IMR-90 (cell line): ENCODE data around the gene WIPF2. TPM values are rescaled to one million over a fixed set of nuclear protein-coding genes. Genes with fewer than 3 reads are reported as not detected.
"Not testable (repeated sequence)": the region's sequence is repeated elsewhere in the genome, so short reads cannot be mapped to it uniquely, and the experiment has no call there.

Experiments
- ATAC-seq: fragments of 200-7000 bp; cut with Tn5 transposase; 2 replicates; pipeline ENCODE4 v1.9.1; 2020; ENCODE audit warnings: low read depth, mild to moderate bottlenecking, moderate library complexity
- BruUV-seq: library from RNA; stranded (reverse); fragments of 400-500 nt; replicated peaks from 2 replicates; lab custom pipeline; 2021; lab: Mats Ljungman, UMichigan
- CTCF ChIA-PET: fragments of 300-600 bp; formaldehyde crosslinking; extraction: SDS; loops from one replicate; lab custom pipeline; 2021; ENCODE audit warnings: antibody characterized with exemption; lab: Yijun Ruan, JAX
- POLR2A ChIA-PET: fragments of 300-600 bp; sonication (Branson Sonifier 250); formaldehyde crosslinking; loops from one replicate; lab custom pipeline; 2022; ENCODE audit warnings: antibody characterized with exemption; ENCODE audit not compliant: unreplicated experiment; lab: Charles Lee
- DNase-seq: peaks from one replicate; pipeline ENCODE4 v3.0.0; 2013
- H2AFZ ChIP-seq: replicated peaks from 2 replicates; pipeline ENCODE3; 2013; ENCODE audit warnings: low read length, mild to moderate bottlenecking; ENCODE audit not compliant: poor library complexity
- H2AK5ac ChIP-seq: 2 replicates; pipeline ENCODE4 v1.6.1; 2013; ENCODE audit warnings: low read depth, low read length, inconsistent platforms
- H2AK9ac ChIP-seq: replicated peaks from 2 replicates; pipeline ENCODE3; 2013; ENCODE audit warnings: mild to moderate bottlenecking, low read depth, low read length, moderate library complexity; ENCODE audit not compliant: poor library complexity
- H2BK120ac ChIP-seq: 2 replicates; pipeline ENCODE4 v1.6.1; 2013; ENCODE audit warnings: low read depth, low read length, inconsistent platforms
- H2BK15ac ChIP-seq: 3 replicates; pipeline ENCODE4 v1.6.1; 2013; ENCODE audit warnings: low read depth, low read length, inconsistent platforms
- H2BK20ac ChIP-seq: 2 replicates; pipeline ENCODE4 v1.6.1; 2013; ENCODE audit warnings: low read depth, mild to moderate bottlenecking, inconsistent platforms, low read length, moderate library complexity
- H2BK5ac ChIP-seq: 2 replicates; pipeline ENCODE4 v1.6.1; 2013; ENCODE audit warnings: mild to moderate bottlenecking, low read depth, low read length, inconsistent platforms; ENCODE audit not compliant: poor library complexity, severe bottlenecking
- H3K14ac ChIP-seq: replicated peaks from 2 replicates; pipeline ENCODE4 v1.6.1; 2013; ENCODE audit warnings: low read depth, low read length, inconsistent platforms
- H3K18ac ChIP-seq: 2 replicates; pipeline ENCODE4 v1.6.1; 2013; ENCODE audit warnings: low read depth, low read length, control low read depth
- H3K23ac ChIP-seq: 2 replicates; pipeline ENCODE4 v1.6.1; 2013; ENCODE audit warnings: low read depth, low read length, inconsistent platforms
- H3K27ac ChIP-seq: 2 replicates; pipeline ENCODE4 v1.5.1; 2013; ENCODE audit warnings: mild to moderate bottlenecking, control low read depth, low read length; ENCODE audit not compliant: insufficient read depth
- H3K27me3 ChIP-seq: 2 replicates; pipeline ENCODE4 v1.6.1; 2013; ENCODE audit warnings: low read length; ENCODE audit not compliant: control insufficient read depth, insufficient read depth
- H3K36me3 ChIP-seq: 2 replicates; pipeline ENCODE4 v1.6.1; 2013; ENCODE audit warnings: low read length, mixed read lengths; ENCODE audit not compliant: control insufficient read depth, insufficient read depth
- H3K4ac ChIP-seq: 2 replicates; pipeline ENCODE4 v1.6.1; 2013; ENCODE audit warnings: low read depth, low read length, inconsistent platforms
- H3K4me1 ChIP-seq: 2 replicates; pipeline ENCODE4 v1.6.1; 2013; ENCODE audit warnings: low read length, mixed read lengths; ENCODE audit not compliant: control insufficient read depth, insufficient read depth
- H3K4me2 ChIP-seq: 2 replicates; pipeline ENCODE4 v1.6.1; 2013; ENCODE audit warnings: low read depth, mild to moderate bottlenecking, control low read depth, low read length, moderate library complexity
- H3K4me3 ChIP-seq: 2 replicates; pipeline ENCODE4 v1.5.1; 2013; ENCODE audit warnings: low read depth, mild to moderate bottlenecking, control low read depth, low read length, moderate library complexity; ENCODE audit not compliant: insufficient read depth
- H3K56ac ChIP-seq: 2 replicates; pipeline ENCODE4 v1.6.1; 2013; ENCODE audit warnings: low read length, inconsistent platforms; ENCODE audit not compliant: insufficient read depth; ENCODE audit errors: extremely low read depth
- H3K79me1 ChIP-seq, 2 experiments: 2 replicates each; pipeline ENCODE4 v1.6.1; 2013; ENCODE audit warnings: low read length in 2 of 2, inconsistent platforms in 1 of 2, low read depth in 1 of 2
- H3K9ac ChIP-seq: 2 replicates; pipeline ENCODE4 v1.6.1; 2013; ENCODE audit warnings: low read depth, low read length, control low read depth
- H3K9me1 ChIP-seq: 2 replicates; pipeline ENCODE4 v1.6.1; 2013; ENCODE audit warnings: low read length, inconsistent platforms; ENCODE audit not compliant: insufficient read depth
- H3K9me3 ChIP-seq: 2 replicates; pipeline ENCODE4 v1.6.1; 2013; ENCODE audit warnings: low read length; ENCODE audit not compliant: control insufficient read depth, insufficient read depth
- H4K20me1 ChIP-seq: 2 replicates; pipeline ENCODE4 v1.6.1; 2013; ENCODE audit warnings: low read length, inconsistent platforms; ENCODE audit not compliant: insufficient read depth
- H4K5ac ChIP-seq: 2 replicates; pipeline ENCODE4 v1.6.1; 2013; ENCODE audit warnings: mild to moderate bottlenecking, low read depth, low read length, control low read depth
- H4K8ac ChIP-seq, 2 experiments: 2 replicates each; pipeline ENCODE4 v1.6.1; 2013; ENCODE audit warnings: low read depth in 2 of 2, low read length in 2 of 2, control low read depth in 1 of 2, inconsistent platforms in 1 of 2
- H4K91ac ChIP-seq: 2 replicates; pipeline ENCODE4 v1.6.1; 2013; ENCODE audit warnings: low read depth, low read length, inconsistent platforms; ENCODE audit not compliant: insufficient read depth
- BHLHE40 ChIP-seq: fragments of 150-350 bp; IDR thresholded peaks from 2 replicates; pipeline ENCODE4 v1.6.1; 2016; ENCODE audit warnings: mild to moderate bottlenecking, low read depth, low read length
- MAFK ChIP-seq: IDR thresholded peaks from 2 replicates; pipeline ENCODE4 v1.6.1; 2012; ENCODE audit warnings: low read depth, low read length, improper control_type of control experiment
- RAD21 ChIP-seq: IDR thresholded peaks from 2 replicates; pipeline ENCODE4 v1.6.1; 2012; ENCODE audit warnings: low read length, improper control_type of control experiment
- RCOR1 ChIP-seq: IDR thresholded peaks from 2 replicates; pipeline ENCODE4 v1.6.1; 2012; ENCODE audit warnings: mild to moderate bottlenecking, low read length, improper control_type of control experiment; ENCODE audit not compliant: insufficient replicate concordance
- WGBS, 2 experiments: methylation state at CpG; one replicate each; pipeline versions ENCODE4 v1.1.5 to v1.1.7; 2013; ENCODE audit warnings: missing lambda C conversion rate in 2 of 2; ENCODE audit not compliant: insufficient read length in 1 of 2; ENCODE audit errors: extremely low coverage in 2 of 2; 5-methylcytosine and 5-hydroxymethylcytosine counted together
- dilution Hi-C: fragments of 300-500 bp; cut with HindIII; formaldehyde crosslinking; loops from one replicate; pipeline ENCODE4 v1.14.3; 2018; ENCODE audit warnings: low sequenced_read_pairs; ENCODE audit not compliant: unreplicated experiment
- in situ Hi-C: fragments of 300-500 bp; cut with MboI; formaldehyde crosslinking; loops from 3 replicates; pipeline ENCODE4 v1.14.3; 2019; ENCODE audit warnings: low sequenced_read_pairs, inconsistent platforms, mixed read lengths
- intact Hi-C: fragments of 100-400 bp; cut with micrococcal nuclease; formaldehyde crosslinking; loops from 2 replicates; pipeline ENCODE4 v1.10.0; 2022
- polyA plus RNA-seq, 3 experiments: library from polyadenylated mRNA; depleted of rRNA; stranded (reverse); fragments of >200 nt; gene quantifications; 2 replicates each; pipeline ENCODE4 v1.2.3, GENCODE V29; 2012; ENCODE audit warnings: low replicate concordance in 1 of 3
- total RNA-seq: library from RNA; depleted of rRNA; stranded (reverse); fragments of >200 nt; gene quantifications from 2 replicates; pipeline ENCODE4 v1.2.3, GENCODE V29; 2012

Gene WIPF2
- total and polyA plus RNA-seq, 2 of the 4 experiments (the other 2 are of a cell fraction), result 2.0 to 8.9 TPM

DNA sequence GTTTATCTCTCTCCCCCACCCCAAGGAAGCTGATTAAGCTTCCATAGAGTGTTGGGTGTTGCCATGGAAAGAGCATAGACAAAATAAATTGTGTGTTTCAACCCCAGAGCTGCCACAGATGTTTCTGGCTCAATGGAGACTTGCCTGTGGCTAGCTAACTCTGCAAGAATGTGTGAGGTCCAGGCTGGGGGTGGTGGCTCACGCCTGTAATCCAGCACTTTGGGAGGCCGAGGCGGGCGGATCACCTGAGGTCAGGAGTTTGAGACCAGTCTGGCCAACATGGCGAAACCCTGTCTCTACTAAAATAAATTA lies 85.4 kb downstream of the WIPF2 start:
- ATAC-seq (peak; percentile 52), DNase-seq (peak; percentile 87)
- Histone ChIP-seq H3K4me2 (peak overlapping the region; percentile 2; the same call in 1 of the 2 replicates), H2BK120ac (peak overlapping the region; percentile 4; the same call in 1 of the 2 replicates), H4K20me1 (peaks cover 15% of the 10 kb centered on the region; the same call in 1 of the 2 replicates), H2AK5ac (peak overlapping the region; percentile 73; the same call in 1 of the 2 replicates), H3K14ac (0 out of 2 replicates have a peak overlapping the region, but pooled peaks have one; percentile 15), H2BK5ac (peak overlapping the region; percentile 42), H3K4me1 (peaks cover 36% of the 10 kb centered on the region), H3K9me1 (peaks cover 15% of the 10 kb centered on the region), H3K79me1 (peaks cover 0 to 19% of the 10 kb centered on the region in 2 experiments; a peak in 2 of 4 replicates)
- H3K4ac ChIP-seq, H4K8ac ChIP-seq, H3K23ac ChIP-seq, dilution Hi-C loops, H3K9me3 ChIP-seq, H2AK9ac ChIP-seq, H3K18ac ChIP-seq, H2BK20ac ChIP-seq, BruUV-seq, H3K36me3 ChIP-seq, H4K5ac ChIP-seq, H2BK15ac ChIP-seq, H2AFZ ChIP-seq, POLR2A ChIA-PET, H3K4me3 ChIP-seq, H3K56ac ChIP-seq, H4K91ac ChIP-seq, H3K27ac ChIP-seq, H3K27me3 ChIP-seq, H3K9ac ChIP-seq: not testable (repeated sequence)
- intact Hi-C loops, result loop anchor here (5.0 kb wide), 1 partner anchor 228 kb away; no protein-coding TSS in a partner anchor
- CTCF ChIA-PET, result interaction anchor here (0.5 to 3.0 kb wide), 7 partner anchors 10 to 58 kb away, joined by 3 to 11 read pairs (median 3); no protein-coding TSS in a partner anchor
- in situ Hi-C loops, result loop anchor here (5.0 kb wide), 2 partner anchors 48 to 233 kb away; no protein-coding TSS in a partner anchor
- WGBS, 2 experiments, result no CpG with 5 or more reads among the region's 5 CpGs
- TF ChIP-seq MAFK (0 out of 2 replicates have a peak, but pooled peaks have one; percentile 25), RCOR1 (peak; percentile 64), RAD21 (0 out of 2 replicates have a peak, but pooled peaks have one; percentile 14), BHLHE40 (peak; percentile 84)

DNA sequence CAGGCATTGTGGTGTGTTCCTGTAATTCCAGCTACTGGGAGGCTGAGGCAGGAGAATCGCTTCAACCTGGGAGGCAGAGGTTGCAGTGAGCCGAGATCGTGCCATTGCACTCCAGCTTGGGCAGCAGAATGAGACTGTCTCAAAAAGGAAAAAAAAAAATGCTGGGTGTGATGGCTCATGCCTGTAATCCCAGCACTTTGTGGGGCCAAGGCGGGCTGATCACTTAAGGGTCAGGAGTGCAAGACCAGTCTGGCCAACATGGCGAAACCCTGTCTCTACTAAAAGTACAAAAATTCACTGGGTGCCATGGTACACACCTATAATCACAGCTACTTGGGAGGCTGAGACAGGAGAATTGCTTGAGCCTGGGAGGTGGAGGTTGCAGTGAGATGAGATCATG lies 85.8 kb downstream of the WIPF2 start:
- BruUV-seq, H3K27me3 ChIP-seq, DNase-seq, ATAC-seq, H3K9ac ChIP-seq, H3K27ac ChIP-seq, H4K91ac ChIP-seq, H3K56ac ChIP-seq, H2BK15ac ChIP-seq, H2BK5ac ChIP-seq, H2AFZ ChIP-seq, H2BK20ac ChIP-seq, H3K18ac ChIP-seq, H2AK9ac ChIP-seq, dilution Hi-C loops, H3K36me3 ChIP-seq, H4K5ac ChIP-seq, H3K14ac ChIP-seq, H3K4me2 ChIP-seq, H4K8ac ChIP-seq, H3K23ac ChIP-seq, POLR2A ChIA-PET, H2BK120ac ChIP-seq, H3K9me3 ChIP-seq, H3K4me3 ChIP-seq, H3K4ac ChIP-seq: not testable (repeated sequence)
- peaks cover 0 to 16% of the 10 kb centered on the region in 2 experiments; a peak in 2 of 4 replicates for H3K79me1 ChIP-seq
- peaks cover 15% of the 10 kb centered on the region; the same call in 1 of the 2 replicates for H4K20me1 ChIP-seq
- CTCF ChIA-PET, result interaction anchor here (0.6 to 3.0 kb wide), 4 partner anchors 12 to 58 kb away, joined by 3 to 11 read pairs (median 3); no protein-coding TSS in a partner anchor
- peaks cover 15% of the 10 kb centered on the region for H3K9me1 ChIP-seq
- WGBS, 2 experiments, result no CpG with 5 or more reads among the region's 5 CpGs
- peak overlapping the region; percentile 7; the same call in 1 of the 2 replicates for H2AK5ac ChIP-seq
- in situ Hi-C loops, result loop anchor here (5.0 kb wide), 2 partner anchors 47 to 232 kb away; no protein-coding TSS in a partner anchor
- peaks cover 38% of the 10 kb centered on the region for H3K4me1 ChIP-seq
- intact Hi-C loops, result loop anchor here (5.0 kb wide), 1 partner anchor 227 kb away; no protein-coding TSS in a partner anchor
